ENCODE measurements around the gene SLX9. TPM values are rescaled to one million over a fixed set of nuclear protein-coding genes. Genes with fewer than 3 reads are reported as not detected.

The SLX9 gene
- total RNA-seq, 6 experiments from 2014 or later = 27.7 to 34.7 (median 31.5) TPM

- peaks cover 13% of the 10 kb centered on the region for H3K27me3 Mint-ChIP-seq (ENCODE audit: insufficient read depth)
- H3K36me3 Mint-ChIP-seq (ENCODE audit: low read depth) = no peaks in the 10 kb centered on the region
- no peaks in the 10 kb centered on the region for H3K4me1 Mint-ChIP-seq (ENCODE audit: low read depth)
- H3K4me3 Mint-ChIP-seq = no peak overlapping the region
- DNase-seq = no peak
- H3K9me3 Mint-ChIP-seq = no peaks in the 10 kb centered on the region
- H3K27ac Mint-ChIP-seq = no peak overlapping the region
- no peak for TF ChIP-seq CTCF (IDR thresholded peaks at IDR 0.05)
These were observed 31.6 kb upstream of the SLX9 start for GRCh38 chr21:44907966-44908895.

GRCh38 chr21:44908908-44909307, 30.9 kb upstream of the SLX9 start:
- no peaks in the 10 kb centered on the region for H3K4me1 Mint-ChIP-seq (ENCODE audit: low read depth)
- H3K27me3 Mint-ChIP-seq (ENCODE audit: insufficient read depth) = peaks cover 13% of the 10 kb centered on the region
- no peak overlapping the region for H3K4me3 Mint-ChIP-seq
- H3K9me3 Mint-ChIP-seq = no peaks in the 10 kb centered on the region
- H3K36me3 Mint-ChIP-seq (ENCODE audit: low read depth) = no peaks in the 10 kb centered on the region
- H3K27ac Mint-ChIP-seq = no peak overlapping the region
- no peak for TF ChIP-seq CTCF (IDR thresholded peaks at IDR 0.05)
- no peak for DNase-seq

DNA sequence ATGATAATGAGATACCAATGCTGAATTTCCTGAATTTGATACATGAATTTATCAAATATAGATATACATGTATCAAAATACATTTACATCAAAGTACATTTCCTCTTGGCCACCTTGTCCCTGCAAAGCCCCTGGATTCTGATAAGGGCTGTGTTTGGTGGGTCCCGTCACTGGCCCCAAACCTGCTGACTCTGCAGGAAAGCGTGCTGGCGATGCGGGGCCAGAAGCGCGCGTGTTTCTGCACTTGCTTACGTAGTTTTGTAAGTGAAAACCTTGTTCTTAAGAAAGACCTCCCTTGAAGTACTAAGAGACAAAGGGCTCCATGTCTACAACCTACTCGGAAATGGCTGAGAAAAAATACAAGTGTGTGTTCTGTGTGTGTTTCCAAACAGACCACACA, 30.1 kb upstream of the SLX9 start:
- peaks cover 6% of the 10 kb centered on the region for H3K4me1 Mint-ChIP-seq (ENCODE audit: low read depth)
- peaks cover 13% of the 10 kb centered on the region for H3K27me3 Mint-ChIP-seq (ENCODE audit: insufficient read depth)
- no peaks in the 10 kb centered on the region for H3K36me3 Mint-ChIP-seq (ENCODE audit: low read depth)
- no peak for TF ChIP-seq CTCF (IDR thresholded peaks at IDR 0.05)
- no peaks in the 10 kb centered on the region for H3K9me3 Mint-ChIP-seq
- H3K27ac Mint-ChIP-seq = no peak overlapping the region
- no peak for DNase-seq
- H3K4me3 Mint-ChIP-seq = no peak overlapping the region

GRCh38 chr21:44910229-44911067, 29.4 kb upstream of the SLX9 start:
- Mint-ChIP-seq H3K4me3 (no peak overlapping the region), H3K4me1 (ENCODE audit: low read depth) (peaks cover 14% of the 10 kb centered on the region), H3K9me3 (no peaks in the 10 kb centered on the region), H3K27me3 (ENCODE audit: insufficient read depth) (peaks cover 13% of the 10 kb centered on the region), H3K36me3 (ENCODE audit: low read depth) (no peaks in the 10 kb centered on the region), H3K27ac (no peak overlapping the region)
- DNase-seq = no peak
- no peak for TF ChIP-seq CTCF (IDR thresholded peaks at IDR 0.05)

GRCh38 chr21:44911068-44911383, 28.8 kb upstream of the SLX9 start:
- no peak overlapping the region for H3K27ac Mint-ChIP-seq
- no peak overlapping the region for H3K4me3 Mint-ChIP-seq
- DNase-seq = no peak
- TF ChIP-seq CTCF (IDR thresholded peaks at IDR 0.05) = no peak
- no peaks in the 10 kb centered on the region for H3K36me3 Mint-ChIP-seq (ENCODE audit: low read depth)
- peaks cover 16% of the 10 kb centered on the region for H3K4me1 Mint-ChIP-seq (ENCODE audit: low read depth)
- H3K9me3 Mint-ChIP-seq = no peaks in the 10 kb centered on the region
- H3K27me3 Mint-ChIP-seq (ENCODE audit: insufficient read depth) = peaks cover 13% of the 10 kb centered on the region

Measured in HFFc6 (cell line).